ENCODE measurements around the gene PLCH2. TPM values are rescaled to one million over a fixed set of nuclear protein-coding genes. Genes with fewer than 3 reads are reported as not detected.

Gene PLCH2
- total RNA-seq, 2 experiments from 2014 or later: 1.2 to 1.4 TPM

GRCh38 chr1:2525920-2526823 lies 50.1 kb downstream of the PLCH2 start, which contains the start of gene PANK4:
PANK4 (minus strand) TSS chr1:2526596; CDS start chr1:2526587, 9 bp downstream.
- peaks cover 10% of the 10 kb centered on the region for H3K36me3 Mint-ChIP-seq
- H3K27me3 Mint-ChIP-seq: peaks cover 6% of the 10 kb centered on the region
- no peaks in the 10 kb centered on the region for H3K9me3 Mint-ChIP-seq
- DNase-seq: peak; percentile 94
- peaks cover 46% of the 10 kb centered on the region for H3K4me1 Mint-ChIP-seq
- H3K27ac Mint-ChIP-seq: peak within 1 kb of the TSS; percentile 98
- peak within 1 kb of the TSS; percentile 84 for H3K4me3 Mint-ChIP-seq

GRCh38 chr1:2526824-2527555 lies 50.9 kb downstream of the PLCH2 start:
- Mint-ChIP-seq H3K36me3 (peaks cover 10% of the 10 kb centered on the region), H3K4me3 (peak overlapping the region; percentile 46), H3K27me3 (peaks cover 6% of the 10 kb centered on the region), H3K9me3 (no peaks in the 10 kb centered on the region), H3K4me1 (peaks cover 46% of the 10 kb centered on the region), H3K27ac (peak overlapping the region; percentile 80)
- peak; percentile 85 for DNase-seq

GRCh38 chr1:2527556-2527860 lies 51.4 kb downstream of the PLCH2 start:
- H3K4me1 Mint-ChIP-seq: peaks cover 43% of the 10 kb centered on the region
- H3K27ac Mint-ChIP-seq: no peak overlapping the region
- peaks cover 8% of the 10 kb centered on the region for H3K36me3 Mint-ChIP-seq
- H3K4me3 Mint-ChIP-seq: no peak overlapping the region
- H3K9me3 Mint-ChIP-seq: no peaks in the 10 kb centered on the region
- H3K27me3 Mint-ChIP-seq: peaks cover 6% of the 10 kb centered on the region
- no peak for DNase-seq

- peaks cover 7% of the 10 kb centered on the region for H3K36me3 Mint-ChIP-seq
- no peak overlapping the region for H3K4me3 Mint-ChIP-seq
- peaks cover 6% of the 10 kb centered on the region for H3K27me3 Mint-ChIP-seq
- no peaks in the 10 kb centered on the region for H3K9me3 Mint-ChIP-seq
- H3K4me1 Mint-ChIP-seq: peaks cover 38% of the 10 kb centered on the region
- no peak overlapping the region for H3K27ac Mint-ChIP-seq
- DNase-seq: no peak
These were observed 51.9 kb downstream of the PLCH2 start for GRCh38 chr1:2528016-2528415.

GRCh38 chr1:2528611-2528965 lies 52.5 kb downstream of the PLCH2 start:
- H3K9me3 Mint-ChIP-seq: no peaks in the 10 kb centered on the region
- H3K27ac Mint-ChIP-seq: no peak overlapping the region
- no peak for DNase-seq
- H3K36me3 Mint-ChIP-seq: peaks cover 5% of the 10 kb centered on the region
- H3K4me3 Mint-ChIP-seq: peak overlapping the region; percentile 74
- H3K27me3 Mint-ChIP-seq: peaks cover 6% of the 10 kb centered on the region
- H3K4me1 Mint-ChIP-seq: peaks cover 32% of the 10 kb centered on the region

- peaks cover 28% of the 10 kb centered on the region for H3K4me1 Mint-ChIP-seq
- peaks cover 5% of the 10 kb centered on the region for H3K36me3 Mint-ChIP-seq
- peak overlapping the region; percentile 51 for H3K27ac Mint-ChIP-seq
- H3K27me3 Mint-ChIP-seq: peaks cover 6% of the 10 kb centered on the region
- DNase-seq: peak; percentile 63
- no peaks in the 10 kb centered on the region for H3K9me3 Mint-ChIP-seq
- peak overlapping the region; percentile 74 for H3K4me3 Mint-ChIP-seq
These were observed 53.1 kb downstream of the PLCH2 start for GRCh38 chr1:2528966-2529783.

- DNase-seq: no peak
- Mint-ChIP-seq H3K9me3 (no peaks in the 10 kb centered on the region), H3K4me3 (peak within 1 kb of the TSS; percentile 74), H3K27ac (peak within 1 kb of the TSS; percentile 51), H3K36me3 (peaks cover 4% of the 10 kb centered on the region), H3K27me3 (peaks cover 6% of the 10 kb centered on the region), H3K4me1 (peaks cover 20% of the 10 kb centered on the region)
These were observed 53.9 kb downstream of the PLCH2 start, which contains the start of gene HES5 for GRCh38 chr1:2529784-2530512. HES5 (minus strand) TSS chr1:2530263; CDS start chr1:2530164, 99 bp downstream.

- peaks cover 17% of the 10 kb centered on the region for H3K4me1 Mint-ChIP-seq
- no peak for DNase-seq
- H3K27ac Mint-ChIP-seq: no peak overlapping the region
- H3K9me3 Mint-ChIP-seq: no peaks in the 10 kb centered on the region
- H3K36me3 Mint-ChIP-seq: no peaks in the 10 kb centered on the region
- peaks cover 6% of the 10 kb centered on the region for H3K27me3 Mint-ChIP-seq
- peak overlapping the region; percentile 37 for H3K4me3 Mint-ChIP-seq
These were observed 54.6 kb downstream of the PLCH2 start for GRCh38 chr1:2530513-2531361.

GRCh38 chr1:2532485-2533160 lies 56.5 kb downstream of the PLCH2 start:
- Mint-ChIP-seq H3K4me1 (peaks cover 10% of the 10 kb centered on the region), H3K27ac (no peak overlapping the region), H3K9me3 (no peaks in the 10 kb centered on the region), H3K4me3 (no peak overlapping the region), H3K36me3 (no peaks in the 10 kb centered on the region), H3K27me3 (peaks cover 6% of the 10 kb centered on the region)
- no peak for DNase-seq

- no peaks in the 10 kb centered on the region for H3K9me3 Mint-ChIP-seq
- no peaks in the 10 kb centered on the region for H3K36me3 Mint-ChIP-seq
- DNase-seq: no peak
These were observed 57.3 kb downstream of the PLCH2 start for GRCh38 chr1:2533365-2533764.

GRCh38 chr1:2534315-2534686 lies 58.2 kb downstream of the PLCH2 start:
- DNase-seq: no peak
- Mint-ChIP-seq H3K27ac (no peak overlapping the region), H3K4me3 (no peak overlapping the region), H3K27me3 (peaks cover 6% of the 10 kb centered on the region), H3K36me3 (no peaks in the 10 kb centered on the region), H3K9me3 (no peaks in the 10 kb centered on the region), H3K4me1 (peaks cover 2% of the 10 kb centered on the region)

More at GRCh38 chr1:2533365-2533764, 57.3 kb downstream of the PLCH2 start:
- Mint-ChIP-seq H3K27me3 (peaks cover 6% of the 10 kb centered on the region), H3K27ac (no peak overlapping the region), H3K4me1 (peaks cover 10% of the 10 kb centered on the region), H3K4me3 (no peak overlapping the region)

GRCh38 chr1:2534687-2535441 lies 58.8 kb downstream of the PLCH2 start:
- peaks cover 2% of the 10 kb centered on the region for H3K4me1 Mint-ChIP-seq
- peaks cover 6% of the 10 kb centered on the region for H3K27me3 Mint-ChIP-seq
- no peaks in the 10 kb centered on the region for H3K9me3 Mint-ChIP-seq
- H3K36me3 Mint-ChIP-seq: no peaks in the 10 kb centered on the region
- H3K27ac Mint-ChIP-seq: no peak overlapping the region
- no peak overlapping the region for H3K4me3 Mint-ChIP-seq
- no peak for DNase-seq

- H3K4me3 Mint-ChIP-seq: no peak overlapping the region
- H3K4me1 Mint-ChIP-seq: peaks cover 2% of the 10 kb centered on the region
- DNase-seq: no peak
- H3K36me3 Mint-ChIP-seq: no peaks in the 10 kb centered on the region
- H3K9me3 Mint-ChIP-seq: no peaks in the 10 kb centered on the region
- H3K27ac Mint-ChIP-seq: no peak overlapping the region
- H3K27me3 Mint-ChIP-seq: peaks cover 6% of the 10 kb centered on the region
These were observed 59.4 kb downstream of the PLCH2 start for GRCh38 chr1:2535455-2535854.

All from activated naive CD8-positive, alpha-beta T cell treated with anti-CD3 and anti-CD28 coated beads for 36 hours (primary cell).